Measurements from ENCODE around the gene CHPT1.

Gene CHPT1

DNA sequence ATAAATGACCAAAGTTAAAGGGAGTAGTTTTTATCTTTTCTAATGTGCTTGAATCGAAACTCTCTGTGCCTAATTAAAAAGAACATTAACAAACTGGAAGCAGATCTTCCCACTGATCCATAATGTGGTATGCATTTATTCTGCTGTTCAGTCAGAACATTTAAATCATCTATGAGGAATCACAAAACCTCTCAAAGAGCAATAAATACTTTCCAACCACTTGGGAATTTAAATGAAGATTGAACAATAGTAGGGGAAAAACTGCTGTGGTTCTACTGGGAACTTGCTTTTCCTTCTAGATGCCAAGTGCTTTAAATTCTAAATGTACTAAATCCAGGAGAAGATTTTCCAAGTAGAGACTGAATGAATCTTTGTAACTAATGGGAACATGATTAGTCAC, 12.3 kb upstream of the CHPT1 start (continued):
- TF ChIP-seq TOX (CRISPR knock-in tag; IDR thresholded peaks at IDR 0.05; ENCODE audit: borderline replicate concordance) (no peak), TCF4 (CRISPR knock-in tag; IDR thresholded peaks at IDR 0.05; ENCODE audit: borderline replicate concordance) (no peak), ZFP30 (CRISPR knock-in tag; IDR thresholded peaks at IDR 0.05) (no peak), PPARA (CRISPR knock-in tag; IDR thresholded peaks at IDR 0.05; ENCODE audit: borderline replicate concordance) (no peak), ZNF8 (CRISPR knock-in tag; IDR thresholded peaks at IDR 0.05) (no peak)

DNA sequence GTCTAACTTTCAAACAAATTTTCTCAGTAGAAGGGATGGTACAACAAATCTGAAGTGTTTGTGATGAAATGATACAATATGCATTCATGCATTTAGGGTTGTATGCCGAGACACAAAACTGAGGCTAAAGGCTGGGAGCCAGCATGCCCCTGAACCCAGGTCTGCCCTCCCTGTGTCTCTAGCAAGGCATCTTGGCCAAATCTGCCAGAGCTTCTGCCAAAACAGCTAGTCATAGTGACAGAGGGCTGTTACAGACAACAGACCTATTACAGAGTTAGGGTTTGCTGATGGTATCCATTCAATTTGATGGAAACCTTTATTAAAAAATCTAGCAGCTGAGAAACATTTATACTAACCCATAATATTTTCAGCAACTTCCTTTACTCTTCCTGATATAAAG, 11.3 kb upstream of the CHPT1 start:
- ATAC-seq, result no peak
- no peak for TF ChIP-seq BACH2 (CRISPR knock-in tag; IDR thresholded peaks at IDR 0.05; ENCODE audit: borderline replicate concordance)
- TF ChIP-seq ZNF8 (CRISPR knock-in tag; IDR thresholded peaks at IDR 0.05), result no peak
- TF ChIP-seq ZNF565 (CRISPR knock-in tag; conservative IDR thresholded peaks at IDR 0.05; ENCODE audit: low read depth), result no peak
- no peak for TF ChIP-seq RARB (CRISPR knock-in tag; IDR thresholded peaks at IDR 0.05)
- no peak for TF ChIP-seq TCF4 (CRISPR knock-in tag; IDR thresholded peaks at IDR 0.05; ENCODE audit: borderline replicate concordance)
- TF ChIP-seq, protein P1, sequence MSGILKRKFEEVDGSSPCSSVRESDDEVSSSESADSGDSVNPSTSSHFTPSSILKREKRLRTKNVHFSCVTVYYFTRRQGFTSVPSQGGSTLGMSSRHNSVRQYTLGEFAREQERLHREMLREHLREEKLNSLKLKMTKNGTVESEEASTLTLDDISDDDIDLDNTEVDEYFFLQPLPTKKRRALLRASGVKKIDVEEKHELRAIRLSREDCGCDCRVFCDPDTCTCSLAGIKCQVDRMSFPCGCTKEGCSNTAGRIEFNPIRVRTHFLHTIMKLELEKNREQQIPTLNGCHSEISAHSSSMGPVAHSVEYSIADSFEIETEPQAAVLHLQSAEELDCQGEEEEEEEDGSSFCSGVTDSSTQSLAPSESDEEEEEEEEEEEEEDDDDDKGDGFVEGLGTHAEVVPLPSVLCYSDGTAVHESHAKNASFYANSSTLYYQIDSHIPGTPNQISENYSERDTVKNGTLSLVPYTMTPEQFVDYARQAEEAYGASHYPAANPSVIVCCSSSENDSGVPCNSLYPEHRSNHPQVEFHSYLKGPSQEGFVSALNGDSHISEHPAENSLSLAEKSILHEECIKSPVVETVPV (CRISPR knock-in tag; IDR thresholded peaks at IDR 0.05), result no peak
- TF ChIP-seq ISL1 (CRISPR knock-in tag; IDR thresholded peaks at IDR 0.05), result no peak
- TF ChIP-seq, protein P2, sequence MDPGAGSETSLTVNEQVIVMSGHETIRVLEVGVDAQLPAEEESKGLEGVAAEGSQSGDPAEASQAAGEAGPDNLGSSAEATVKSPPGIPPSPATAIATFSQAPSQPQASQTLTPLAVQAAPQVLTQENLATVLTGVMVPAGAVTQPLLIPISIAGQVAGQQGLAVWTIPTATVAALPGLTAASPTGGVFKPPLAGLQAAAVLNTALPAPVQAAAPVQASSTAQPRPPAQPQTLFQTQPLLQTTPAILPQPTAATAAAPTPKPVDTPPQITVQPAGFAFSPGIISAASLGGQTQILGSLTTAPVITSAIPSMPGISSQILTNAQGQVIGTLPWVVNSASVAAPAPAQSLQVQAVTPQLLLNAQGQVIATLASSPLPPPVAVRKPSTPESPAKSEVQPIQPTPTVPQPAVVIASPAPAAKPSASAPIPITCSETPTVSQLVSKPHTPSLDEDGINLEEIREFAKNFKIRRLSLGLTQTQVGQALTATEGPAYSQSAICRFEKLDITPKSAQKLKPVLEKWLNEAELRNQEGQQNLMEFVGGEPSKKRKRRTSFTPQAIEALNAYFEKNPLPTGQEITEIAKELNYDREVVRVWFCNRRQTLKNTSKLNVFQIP (CRISPR knock-in tag; IDR thresholded peaks at IDR 0.05; ENCODE audit: borderline replicate concordance, low read depth), result no peak
- no peak for TF ChIP-seq ZNF70 (CRISPR knock-in tag; IDR thresholded peaks at IDR 0.05)
- no peak for TF ChIP-seq PPARA (CRISPR knock-in tag; IDR thresholded peaks at IDR 0.05; ENCODE audit: borderline replicate concordance)
- TF ChIP-seq ZC3H10 (CRISPR knock-in tag; IDR thresholded peaks at IDR 0.05), result no peak
- TF ChIP-seq TOX (CRISPR knock-in tag; IDR thresholded peaks at IDR 0.05; ENCODE audit: borderline replicate concordance), result no peak
- TF ChIP-seq ARNTL (CRISPR knock-in tag; IDR thresholded peaks at IDR 0.05; ENCODE audit: borderline replicate concordance, low read depth), result no peak
- no peak for TF ChIP-seq CSDC2 (CRISPR knock-in tag; IDR thresholded peaks at IDR 0.05)

DNA sequence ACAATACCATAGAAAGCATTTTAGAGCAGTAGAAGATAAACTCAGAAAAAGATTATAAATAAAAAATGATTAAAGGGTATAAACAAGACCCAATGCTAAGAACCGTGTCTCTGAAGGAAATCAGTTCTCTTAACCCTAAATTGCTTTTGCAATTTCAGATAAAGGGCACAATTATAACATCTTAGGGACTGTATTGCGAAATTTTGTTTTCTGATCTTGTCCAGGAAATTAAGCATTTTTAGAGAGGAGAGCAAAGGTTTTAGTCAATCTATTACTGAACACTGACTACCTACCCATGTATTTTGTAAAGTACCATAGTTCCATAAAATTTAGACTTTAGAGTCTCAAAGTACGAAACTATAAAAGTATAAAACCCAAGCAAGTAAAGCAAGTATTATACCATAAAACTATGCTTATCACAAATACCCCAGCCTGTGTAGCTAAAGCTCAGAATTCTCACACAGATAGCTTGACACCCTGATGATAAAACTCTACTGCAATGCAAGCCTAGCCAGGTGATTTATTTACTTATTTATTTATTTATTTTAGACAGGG, 6.8 kb upstream of the CHPT1 start:
- ATAC-seq, result no peak
- TF ChIP-seq, protein P1 (CRISPR knock-in tag; IDR thresholded peaks at IDR 0.05), result no peak
- TF ChIP-seq ZNF565 (CRISPR knock-in tag; conservative IDR thresholded peaks at IDR 0.05; ENCODE audit: low read depth), result no peak
- TF ChIP-seq, protein P2 (CRISPR knock-in tag; IDR thresholded peaks at IDR 0.05; ENCODE audit: borderline replicate concordance, low read depth), result no peak
- no peak for TF ChIP-seq TOX (CRISPR knock-in tag; IDR thresholded peaks at IDR 0.05; ENCODE audit: borderline replicate concordance)
- TF ChIP-seq PPARA (CRISPR knock-in tag; IDR thresholded peaks at IDR 0.05; ENCODE audit: borderline replicate concordance), result no peak
- no peak for TF ChIP-seq BACH2 (CRISPR knock-in tag; IDR thresholded peaks at IDR 0.05; ENCODE audit: borderline replicate concordance)
- no peak for TF ChIP-seq ESRRG (CRISPR knock-in tag; IDR thresholded peaks at IDR 0.05)
- TF ChIP-seq GLIS3 (CRISPR knock-in tag; IDR thresholded peaks at IDR 0.05), result no peak
- no peak for TF ChIP-seq ZFP3 (CRISPR knock-in tag; IDR thresholded peaks at IDR 0.05)
- TF ChIP-seq CSDC2 (CRISPR knock-in tag; IDR thresholded peaks at IDR 0.05), result no peak
- TF ChIP-seq OSR1 (CRISPR knock-in tag; IDR thresholded peaks at IDR 0.05), result no peak
- no peak for TF ChIP-seq ZC3H10 (CRISPR knock-in tag; IDR thresholded peaks at IDR 0.05)
- no peak for TF ChIP-seq TCF4 (CRISPR knock-in tag; IDR thresholded peaks at IDR 0.05; ENCODE audit: borderline replicate concordance)
- TF ChIP-seq, protein P3, sequence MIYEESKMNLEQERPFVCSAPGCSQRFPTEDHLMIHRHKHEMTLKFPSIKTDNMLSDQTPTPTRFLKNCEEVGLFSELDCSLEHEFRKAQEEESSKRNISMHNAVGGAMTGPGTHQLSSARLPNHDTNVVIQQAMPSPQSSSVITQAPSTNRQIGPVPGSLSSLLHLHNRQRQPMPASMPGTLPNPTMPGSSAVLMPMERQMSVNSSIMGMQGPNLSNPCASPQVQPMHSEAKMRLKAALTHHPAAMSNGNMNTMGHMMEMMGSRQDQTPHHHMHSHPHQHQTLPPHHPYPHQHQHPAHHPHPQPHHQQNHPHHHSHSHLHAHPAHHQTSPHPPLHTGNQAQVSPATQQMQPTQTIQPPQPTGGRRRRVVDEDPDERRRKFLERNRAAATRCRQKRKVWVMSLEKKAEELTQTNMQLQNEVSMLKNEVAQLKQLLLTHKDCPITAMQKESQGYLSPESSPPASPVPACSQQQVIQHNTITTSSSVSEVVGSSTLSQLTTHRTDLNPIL (CRISPR knock-in tag; IDR thresholded peaks at IDR 0.05; ENCODE audit: low read depth), result no peak
- TF ChIP-seq ZFP30 (CRISPR knock-in tag; IDR thresholded peaks at IDR 0.05), result no peak
- TF ChIP-seq ZNF70 (CRISPR knock-in tag; IDR thresholded peaks at IDR 0.05), result no peak
- TF ChIP-seq ZNF8 (CRISPR knock-in tag; IDR thresholded peaks at IDR 0.05), result no peak
- TF ChIP-seq RARB (CRISPR knock-in tag; IDR thresholded peaks at IDR 0.05), result no peak
- TF ChIP-seq ARNTL (CRISPR knock-in tag; IDR thresholded peaks at IDR 0.05; ENCODE audit: borderline replicate concordance, low read depth), result no peak
- no peak for TF ChIP-seq SNAI2 (CRISPR knock-in tag; IDR thresholded peaks at IDR 0.05)
